K562 (cell line): ENCODE results near the gene CPT1B. TPM values are rescaled to one million over a fixed set of nuclear protein-coding genes. Genes with fewer than 3 reads are reported as not detected.

Experiments used
- ATAC-seq: fragments of 200-7000 bp; cut with Tn5 transposase; 3 replicates; pipeline ENCODE4 v1.9.1; 2020; ENCODE audit warnings: moderate library complexity
- BruUV-seq: library from RNA; stranded (reverse); fragments of 400-500 nt; replicated peaks from 2 replicates; lab custom pipeline; 2021; lab: Mats Ljungman, UMichigan
- CTCF ChIA-PET: fragments of 300-600 bp; formaldehyde crosslinking; extraction: SDS; loops from one replicate; lab custom pipeline; 2021; ENCODE audit warnings: low intra/inter-chr PET ratio; lab: Yijun Ruan, JAX
- POLR2A ChIA-PET: fragments of 300-600, 350-650 bp; sonication (Branson Sonifier 250); formaldehyde crosslinking; extraction: SDS; loops from one replicate; lab custom pipeline; 2021; ENCODE audit warnings: antibody characterized with exemption, inconsistent platforms; lab: Yijun Ruan, JAX
- DNase-seq, 4 experiments: peaks; one replicate each; pipeline versions ENCODE4 v3.0.0 to v3.0.0-alpha.2; 2011 to 2018; ENCODE audit warnings: low spot score in 3 of 4, mixed read lengths in 3 of 4; ENCODE audit errors: extremely low read depth in 1 of 4
- FAIRE-seq: peaks from 2 replicates; lab custom pipeline; 2011; peaks lifted over from hg19 to GRCh38; lab: Jason Lieb, UNC
- H2AFZ ChIP-seq: 2 replicates; pipeline ENCODE4 v1.6.0; 2011; ENCODE audit warnings: low read depth, low read length, control low read depth, inconsistent platforms
- H3K27ac ChIP-seq: fragments of 200-600 bp; 3 replicates; pipeline ENCODE4 v1.8.0; 2011; ENCODE audit warnings: low read depth, mild to moderate bottlenecking, control low read depth, inconsistent platforms, low read length, moderate library complexity, mixed read lengths; ENCODE audit errors: extremely low read depth
- H3K27me3 ChIP-seq, 2 experiments: fragments of 300-600 bp in 1 of 2; 2 replicates in 1 of 2; 3 replicates in 1 of 2; pipeline versions ENCODE4 v1.6.0 to v1.8.0; 2011; ENCODE audit warnings: inconsistent platforms in 2 of 2, low read length in 2 of 2, mild to moderate bottlenecking in 1 of 2, mixed read lengths in 1 of 2, moderate library complexity in 1 of 2; ENCODE audit not compliant: control insufficient read depth in 2 of 2, insufficient read depth in 2 of 2
- H3K36me3 ChIP-seq: fragments of 300-600 bp; 3 replicates; pipeline ENCODE4 v1.8.0; 2011; ENCODE audit warnings: mild to moderate bottlenecking, low read length, inconsistent platforms; ENCODE audit not compliant: control insufficient read depth, insufficient read depth
- H3K4me1 ChIP-seq, 2 experiments: fragments of 200-600 bp in 1 of 2; replicated peaks in 1 of 2; 2 replicates in 1 of 2; 3 replicates in 1 of 2; pipeline versions ENCODE4 v1.5.1 to v1.8.0; 2011; ENCODE audit warnings: inconsistent platforms in 2 of 2, low read length in 2 of 2, mild to moderate bottlenecking in 1 of 2, mixed read lengths in 1 of 2, moderate library complexity in 1 of 2; ENCODE audit not compliant: control insufficient read depth in 2 of 2, insufficient read depth in 2 of 2
- H3K4me2 ChIP-seq: 2 replicates; pipeline ENCODE4 v1.6.1; 2011; ENCODE audit warnings: low read length, control low read depth, inconsistent platforms, mixed read lengths; ENCODE audit not compliant: insufficient read depth
- H3K4me3 ChIP-seq: fragments of 200-600 bp; sonication (generic), shearing (Covaris generic); 2 replicates; pipeline ENCODE4 v1.5.1; 2016; ENCODE audit warnings: control low read depth, inconsistent platforms
- H3K79me2 ChIP-seq: fragments of 200-600 bp; 3 replicates; pipeline ENCODE4 v1.8.0; 2011; ENCODE audit warnings: low read length, inconsistent platforms; ENCODE audit not compliant: control insufficient read depth, insufficient read depth
- H3K9ac ChIP-seq, 2 experiments: 2 replicates each; pipeline versions ENCODE4 v1.6.0 to v1.6.1; 2011; ENCODE audit warnings: low read depth in 2 of 2, low read length in 2 of 2, control low read depth in 1 of 2, inconsistent platforms in 1 of 2, mild to moderate bottlenecking in 1 of 2, mixed read lengths in 1 of 2; ENCODE audit not compliant: insufficient read depth in 1 of 2
- H3K9me1 ChIP-seq: one replicate; pipeline ENCODE4 v1.6.0; 2011; ENCODE audit warnings: inconsistent platforms, mild to moderate bottlenecking, low read length, moderate library complexity; ENCODE audit not compliant: control insufficient read depth, insufficient read depth
- H3K9me3 ChIP-seq: replicated peaks from 2 replicates; pipeline ENCODE4 v1.5.1; 2011; ENCODE audit warnings: low read depth, low read length, inconsistent platforms; ENCODE audit not compliant: control insufficient read depth, insufficient read depth
- H4K20me1 ChIP-seq: replicated peaks from 2 replicates; pipeline ENCODE4 v1.6.1; 2011; ENCODE audit warnings: low read length, inconsistent platforms, mixed read lengths; ENCODE audit not compliant: control insufficient read depth, insufficient read depth
- ATF6 ChIP-seq: sonication (generic); formaldehyde crosslinking; IDR thresholded peaks from 2 replicates; pipeline ENCODE4 v1.4.0; 2020; ENCODE audit warnings: mild to moderate bottlenecking, missing genetic modification reagents
- EGR1 ChIP-seq: fragments of 450-650 bp; conservative IDR thresholded peaks from 2 replicates; pipeline ENCODE4 v1.6.1; 2017; ENCODE audit warnings: mild to moderate bottlenecking
- HMG20A ChIP-seq: fragments of 450-650 bp; formaldehyde crosslinking; conservative IDR thresholded peaks from 2 replicates; pipeline ENCODE4 v1.4.0; 2020; ENCODE audit warnings: mild to moderate bottlenecking, mixed read lengths
- PATZ1 ChIP-seq: fragments of 250-450 bp; sonication (Bioruptor Pico); IDR thresholded peaks from 2 replicates; pipeline ENCODE4 v1.5.0; 2020; ENCODE audit warnings: mild to moderate bottlenecking, borderline replicate concordance
- ZBTB11 ChIP-seq, 3 experiments: fragments of 200-800 bp in 1 of 3; fragments of 250-450 bp in 1 of 3; fragments of 450-650 bp in 1 of 3; sonication (Bioruptor Pico) in 1 of 3; sonication (Bioruptor generic) in 1 of 3; formaldehyde crosslinking in 1 of 3; IDR thresholded peaks; 2 replicates each; pipeline versions ENCODE4 v1.6.1 to v1.8.0; 2016 to 2022; ENCODE audit warnings: mild to moderate bottlenecking in 2 of 3, missing genetic modification characterization in 2 of 3, missing compliant biosample characterization in 1 of 3, moderate library complexity in 1 of 3
- WGBS: fragments of 100-300 bp; shearing (Covaris generic); methylation state at CpG from one replicate; pipeline ENCODE4 v1.1.6; 2016; ENCODE audit warnings: low coverage, mixed read lengths; ENCODE audit not compliant: insufficient coverage; ENCODE audit errors: missing lambda C conversion rate; 5-methylcytosine and 5-hydroxymethylcytosine counted together
- in situ Hi-C: fragments of 300-500 bp; cut with MboI; formaldehyde crosslinking; loops from 4 replicates; pipeline ENCODE4 v1.15.0; 2018; ENCODE audit warnings: inconsistent platforms, mixed read lengths
- intact Hi-C: fragments of 100-400 bp; cut with micrococcal nuclease; formaldehyde crosslinking; loops from 2 replicates; pipeline ENCODE4 v1.14.2; 2022
- polyA plus RNA-seq, 8 experiments: library from polyadenylated mRNA; depleted of rRNA in 4 of 8; stranded (reverse) in 5 of 8; unstranded in 3 of 8; fragments of >200 nt; fragmentation: Nextera tagmentation in 2 of 8; fragmentation: Illumina TruSeq in 1 of 8; extraction: Ambion mirVana in 2 of 8; extraction: Trizol in 1 of 8; gene quantifications; 2 replicates each; pipeline versions ENCODE4 v1.2.1 to v1.2.3, GENCODE V29; 2011 to 2014; ENCODE audit warnings: inconsistent platforms in 1 of 8, missing spikeins in 1 of 8
- total RNA-seq, 7 experiments: library from RNA; depleted of rRNA in 6 of 7; stranded (reverse); fragments of >200 nt in 6 of 7; fragmentation: Illumina TruSeq in 2 of 7; extraction: Trizol in 2 of 7; gene quantifications; 2 replicates each; pipeline versions ENCODE4 v1.2.1 to v1.2.3, GENCODE V29; 2011 to 2021; ENCODE audit warnings: low replicate concordance in 1 of 7

CPT1B gene
- total and polyA plus RNA-seq, 9 of the 15 experiments (the other 6 are each of a cell fraction or from before 2014, with no cell fraction given) = 0.35 to 6.1 (median 2.6) TPM

- Histone ChIP-seq H3K27ac (no peak overlapping the region), H3K4me1 (peaks cover 0 to 17% of the 10 kb centered on the region in 2 experiments; a peak in 2 of 5 replicates), H3K4me3 (no peak overlapping the region), H3K9me1 (no peaks in the 10 kb centered on the region), H3K9me3 (no peaks in the 10 kb centered on the region), H2AFZ (no peak overlapping the region), H3K36me3 (no peaks in the 10 kb centered on the region), H3K4me2 (no peak overlapping the region), H3K9ac (no peak overlapping the region), H3K79me2 (no peaks in the 10 kb centered on the region), H3K27me3 (peaks cover 9 to 55% of the 10 kb centered on the region in 2 experiments; a peak in 4 of 5 replicates), H4K20me1 (peaks cover 3% of the 10 kb centered on the region; the same call in 1 of the 2 replicates)
- DNase-seq (peak in 2 of 4 experiments; percentile 47 to 53), ATAC-seq (no peak), FAIRE-seq (no peak)
- intact Hi-C loops (no loop called here), in situ Hi-C loops (no loop called here)
- no TSS peak for BruUV-seq
- CTCF ChIA-PET = no interaction called here
- 0% methylated on average over 11 of the region's 52 CpGs for WGBS
- TF ChIP-seq ZBTB11 (CRISPR knock-in tag; IDR thresholded peaks at IDR 0.05) = no peak
- no peak for TF ChIP-seq ATF6
- no peak for TF ChIP-seq HMG20A (CRISPR knock-in tag)
- TF ChIP-seq PATZ1 (CRISPR knock-in tag) = no peak
- 0 out of 2 replicates have a peak, but pooled peaks have one; percentile 36 for TF ChIP-seq EGR1
- POLR2A ChIA-PET = no interaction called here
Observed at GRCh38 chr22:50600967-50601668, 22.9 kb upstream of the CPT1B start.
